SK-N-SH (cell line): ENCODE results near the gene PKIB. TPM values are rescaled to one million over a fixed set of nuclear protein-coding genes. Genes with fewer than 3 reads are reported as not detected.
"Not testable (repeated sequence)": the region's sequence is repeated elsewhere in the genome, so short reads cannot be mapped to it uniquely, and the experiment has no call there.

Experiments used
- CTCF ChIA-PET: fragments of 300-600, 350-600 bp; formaldehyde crosslinking; extraction: SDS; loops from one replicate; lab custom pipeline; 2021; lab: Yijun Ruan, JAX
- POLR2A ChIA-PET: fragments of 350-600 bp; sonication (Branson Sonifier 250); formaldehyde crosslinking; extraction: SDS; loops from one replicate; lab custom pipeline; 2020; ENCODE audit warnings: antibody characterized with exemption, inconsistent platforms; lab: Yijun Ruan, JAX
- DNase-seq: peaks from one replicate; pipeline ENCODE4 v3.0.0; 2012
- H2AFZ ChIP-seq: fragments of 200-600 bp; sonication (generic); 2 replicates; pipeline ENCODE4 v1.8.1; 2016; ENCODE audit warnings: antibody characterized with exemption, mild to moderate bottlenecking, low read depth
- H3F3A ChIP-seq: fragments of 200-600 bp; sonication (generic); replicated peaks from 2 replicates; pipeline ENCODE3; 2016; ENCODE audit warnings: antibody characterized with exemption, mild to moderate bottlenecking; ENCODE audit not compliant: insufficient read depth
- H3K27ac ChIP-seq, 2 experiments: fragments of 200-500 bp in 1 of 2; fragments of 200-600 bp in 1 of 2; sonication (Bioruptor generic) in 1 of 2; sonication (generic), shearing (Covaris generic) in 1 of 2; 2 replicates each; pipeline versions ENCODE4 v1.5.1 to v1.6.1; 2014 to 2016; ENCODE audit warnings: low read depth in 2 of 2, inconsistent platforms in 1 of 2, low read length in 1 of 2, mild to moderate bottlenecking in 1 of 2, mixed read lengths in 1 of 2
- H3K27me3 ChIP-seq: fragments of 200-600 bp; sonication (generic), shearing (Covaris generic); 2 replicates; pipeline ENCODE4 v1.6.1; 2016; ENCODE audit warnings: mixed run types; ENCODE audit not compliant: insufficient read depth
- H3K36me3 ChIP-seq, 2 experiments: fragments of 200-500 bp in 1 of 2; fragments of 200-600 bp in 1 of 2; sonication (Bioruptor generic) in 1 of 2; sonication (generic) in 1 of 2; replicated peaks in 1 of 2; 2 replicates each; pipeline versions ENCODE3 to v1.5.1; 2014 to 2016; ENCODE audit warnings: low read length in 1 of 2, mild to moderate bottlenecking in 1 of 2; ENCODE audit not compliant: insufficient read depth in 2 of 2, control insufficient read depth in 1 of 2
- H3K4me1 ChIP-seq, 2 experiments: fragments of 200-500 bp in 1 of 2; fragments of 200-600 bp in 1 of 2; sonication (Bioruptor generic) in 1 of 2; sonication (generic), shearing (Covaris generic) in 1 of 2; 2 replicates each; pipeline versions ENCODE4 v1.5.1 to v1.6.1; 2014 to 2016; ENCODE audit warnings: low read depth in 1 of 2, low read length in 1 of 2, mixed run types in 1 of 2; ENCODE audit not compliant: insufficient read depth in 2 of 2, control insufficient read depth in 1 of 2
- H3K4me2 ChIP-seq: fragments of 200-600 bp; sonication (generic), shearing (Covaris generic); 2 replicates; pipeline ENCODE4 v1.6.1; 2017; ENCODE audit warnings: mixed run types
- H3K4me3 ChIP-seq, 2 experiments: fragments of 200-500 bp in 1 of 2; fragments of 200-600 bp in 1 of 2; sonication (Bioruptor generic) in 1 of 2; sonication (generic), shearing (Covaris generic) in 1 of 2; 2 replicates each; pipeline versions ENCODE4 v1.5.1 to v1.8.1; 2014 to 2016; ENCODE audit warnings: low read depth in 2 of 2, inconsistent platforms in 1 of 2, low read length in 1 of 2, mild to moderate bottlenecking in 1 of 2, mixed read lengths in 1 of 2, moderate library complexity in 1 of 2
- H3K79me2 ChIP-seq: fragments of 200-600 bp; sonication (generic); 2 replicates; pipeline ENCODE4 v1.8.1; 2017; ENCODE audit warnings: mild to moderate bottlenecking; ENCODE audit not compliant: insufficient read depth
- H3K9ac ChIP-seq: fragments of 200-600 bp; sonication (generic); 2 replicates; pipeline ENCODE4 v1.6.1; 2017; ENCODE audit warnings: mixed run types
- H3K9me2 ChIP-seq: fragments of 200-600 bp; sonication (generic); 2 replicates; pipeline ENCODE4 v1.6.1; 2017; ENCODE audit warnings: mixed run types
- H3K9me3 ChIP-seq: fragments of 200-600 bp; sonication (generic); 2 replicates; pipeline ENCODE4 v1.6.1; 2017; ENCODE audit warnings: mixed run types, mild to moderate bottlenecking, moderate library complexity
- H4K20me1 ChIP-seq: fragments of 200-600 bp; sonication (generic); 2 replicates; pipeline ENCODE4 v1.6.1; 2017; ENCODE audit warnings: mild to moderate bottlenecking, mixed run types; ENCODE audit not compliant: insufficient read depth
- ELF1 ChIP-seq: IDR thresholded peaks from 2 replicates; pipeline ENCODE4 v1.4.0; 2012
- EP300 ChIP-seq, 2 experiments: IDR thresholded peaks; 2 replicates each; pipeline versions ENCODE4 v1.4.0 to v1.6.1; 2012; ENCODE audit warnings: borderline replicate concordance in 1 of 2, low read depth in 1 of 2, low read length in 1 of 2
- EZH2phosphoT487 ChIP-seq: fragments of 200-600 bp; sonication (generic); IDR thresholded peaks from 2 replicates; pipeline ENCODE4 v1.6.1; 2017; ENCODE audit warnings: low read depth, mixed run types, mild to moderate bottlenecking, antibody characterized with exemption, moderate library complexity, borderline replicate concordance
- FOXM1 ChIP-seq: IDR thresholded peaks from 2 replicates; pipeline ENCODE4 v1.4.0; 2012; ENCODE audit warnings: low read depth, mild to moderate bottlenecking
- GABPA ChIP-seq: IDR thresholded peaks from 2 replicates; pipeline ENCODE4 v1.4.0; 2012; ENCODE audit warnings: low read depth, mild to moderate bottlenecking
- JUND ChIP-seq: IDR thresholded peaks from 2 replicates; pipeline ENCODE4 v1.4.0; 2012
- MAX ChIP-seq: IDR thresholded peaks from 2 replicates; pipeline ENCODE4 v1.4.0; 2012; ENCODE audit warnings: low read depth
- MEF2A ChIP-seq: IDR thresholded peaks from 2 replicates; pipeline ENCODE4 v1.4.0; 2012; ENCODE audit warnings: low read depth, borderline replicate concordance
- MXI1 ChIP-seq: IDR thresholded peaks from 2 replicates; pipeline ENCODE4 v1.6.1; 2012; ENCODE audit warnings: mild to moderate bottlenecking, low read depth, low read length, improper control_type of control experiment
- NFIC ChIP-seq: IDR thresholded peaks from 2 replicates; pipeline ENCODE4 v1.4.0; 2012; ENCODE audit warnings: borderline replicate concordance
- NRF1 ChIP-seq: IDR thresholded peaks from 2 replicates; pipeline ENCODE4 v1.6.1; 2012; ENCODE audit warnings: low read depth, mild to moderate bottlenecking, low read length
- USF2 ChIP-seq: fragments of 150-350 bp; IDR thresholded peaks from 2 replicates; pipeline ENCODE4 v1.6.1; 2017; ENCODE audit warnings: antibody characterized with exemption, low read length, low read depth, borderline replicate concordance
- WGBS: methylation state at CpG from one replicate; pipeline ENCODE4 v1.1.6; 2017; ENCODE audit warnings: low lambda C conversion rate; 5-methylcytosine and 5-hydroxymethylcytosine counted together
- polyA plus RNA-seq, 3 experiments: library from polyadenylated mRNA; depleted of rRNA; stranded (reverse); fragments of >200 nt; gene quantifications; 2 replicates each; pipeline ENCODE4 v1.2.3, GENCODE V29; 2012
- TF ChIP-seq, protein P1 (sequence below): IDR thresholded peaks from 2 replicates; pipeline ENCODE4 v1.6.1; 2012; ENCODE audit warnings: mild to moderate bottlenecking, low read depth, low read length, moderate library complexity

PKIB gene
- polyA plus RNA-seq, 1 of the 3 experiments (the other 2 are of a cell fraction): 0.30 TPM

DNA sequence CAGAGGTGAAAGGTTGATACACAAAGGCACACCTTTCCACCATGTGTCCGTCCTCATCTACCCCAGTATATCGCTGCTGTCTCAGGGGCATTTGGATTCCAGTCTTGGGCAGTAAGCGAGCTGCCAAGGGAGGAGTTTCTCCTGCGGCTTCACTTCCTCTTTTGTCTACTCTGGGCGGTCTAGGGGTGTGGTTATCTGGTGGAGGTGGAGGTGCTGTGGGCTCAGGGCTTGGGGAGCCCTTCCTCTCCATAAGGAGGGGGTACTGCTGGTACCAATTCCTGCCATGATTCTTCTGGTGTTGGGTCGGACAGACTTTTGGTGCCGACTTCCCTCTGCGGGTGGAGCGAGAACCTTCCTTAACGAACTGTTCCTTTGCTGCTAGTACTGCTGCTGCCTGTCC is 137.4 kb downstream of the PKIB start (continued):
- TF ChIP-seq USF2: no peak
- TF ChIP-seq FOXM1: no peak
- no peak for TF ChIP-seq GABPA
- TF ChIP-seq NFIC: no peak
- no peak for TF ChIP-seq MXI1

- H3K9me2 ChIP-seq, H4K20me1 ChIP-seq, H2AFZ ChIP-seq, POLR2A ChIA-PET, H3K4me3 ChIP-seq, H3F3A ChIP-seq, H3K27ac ChIP-seq, H3K36me3 ChIP-seq, H3K9me3 ChIP-seq, H3K4me2 ChIP-seq, H3K4me1 ChIP-seq, DNase-seq, H3K79me2 ChIP-seq, H3K9ac ChIP-seq, H3K27me3 ChIP-seq: not testable (repeated sequence)
- 17% methylated on average over 5 of the region's 5 CpGs for WGBS
- CTCF ChIA-PET: interaction anchor here (0.8 kb wide), 1 partner anchor 91 kb away, joined by 3 read pairs; no protein-coding TSS in a partner anchor
Observed at GRCh38 chr6:122748945-122749344, 138.7 kb downstream of the PKIB start.

GRCh38 chr6:122749451-122750050 is 139.3 kb downstream of the PKIB start:
- Histone ChIP-seq H4K20me1 (no peaks in the 10 kb centered on the region), H3K36me3 (no peaks in the 10 kb centered on the region), H2AFZ (no peak overlapping the region), H3K4me1 (no peaks in the 10 kb centered on the region), H3K27me3 (peaks cover 8% of the 10 kb centered on the region; the same call in 1 of the 2 replicates), H3F3A (no peaks in the 10 kb centered on the region), H3K4me3 (no peak overlapping the region), H3K9ac (no peak overlapping the region), H3K4me2 (no peak overlapping the region), H3K27ac (no peak overlapping the region), H3K9me2 (no peaks in the 10 kb centered on the region), H3K9me3 (no peaks in the 10 kb centered on the region; the same call in 1 of the 2 replicates), H3K79me2 (no peaks in the 10 kb centered on the region)
- DNase-seq: no peak
- TF ChIP-seq JUND (no peak), EP300 (IDR thresholded peaks at IDR 0.05; ENCODE audit: borderline replicate concordance in 1 of 2, low read depth in 1 of 2, low read length in 1 of 2) (no peak), MAX (no peak), GABPA (no peak), FOXM1 (no peak), ELF1 (no peak), EZH2phosphoT487 (no peak), MEF2A (no peak), NRF1 (no peak)
- TF ChIP-seq, protein P1, sequence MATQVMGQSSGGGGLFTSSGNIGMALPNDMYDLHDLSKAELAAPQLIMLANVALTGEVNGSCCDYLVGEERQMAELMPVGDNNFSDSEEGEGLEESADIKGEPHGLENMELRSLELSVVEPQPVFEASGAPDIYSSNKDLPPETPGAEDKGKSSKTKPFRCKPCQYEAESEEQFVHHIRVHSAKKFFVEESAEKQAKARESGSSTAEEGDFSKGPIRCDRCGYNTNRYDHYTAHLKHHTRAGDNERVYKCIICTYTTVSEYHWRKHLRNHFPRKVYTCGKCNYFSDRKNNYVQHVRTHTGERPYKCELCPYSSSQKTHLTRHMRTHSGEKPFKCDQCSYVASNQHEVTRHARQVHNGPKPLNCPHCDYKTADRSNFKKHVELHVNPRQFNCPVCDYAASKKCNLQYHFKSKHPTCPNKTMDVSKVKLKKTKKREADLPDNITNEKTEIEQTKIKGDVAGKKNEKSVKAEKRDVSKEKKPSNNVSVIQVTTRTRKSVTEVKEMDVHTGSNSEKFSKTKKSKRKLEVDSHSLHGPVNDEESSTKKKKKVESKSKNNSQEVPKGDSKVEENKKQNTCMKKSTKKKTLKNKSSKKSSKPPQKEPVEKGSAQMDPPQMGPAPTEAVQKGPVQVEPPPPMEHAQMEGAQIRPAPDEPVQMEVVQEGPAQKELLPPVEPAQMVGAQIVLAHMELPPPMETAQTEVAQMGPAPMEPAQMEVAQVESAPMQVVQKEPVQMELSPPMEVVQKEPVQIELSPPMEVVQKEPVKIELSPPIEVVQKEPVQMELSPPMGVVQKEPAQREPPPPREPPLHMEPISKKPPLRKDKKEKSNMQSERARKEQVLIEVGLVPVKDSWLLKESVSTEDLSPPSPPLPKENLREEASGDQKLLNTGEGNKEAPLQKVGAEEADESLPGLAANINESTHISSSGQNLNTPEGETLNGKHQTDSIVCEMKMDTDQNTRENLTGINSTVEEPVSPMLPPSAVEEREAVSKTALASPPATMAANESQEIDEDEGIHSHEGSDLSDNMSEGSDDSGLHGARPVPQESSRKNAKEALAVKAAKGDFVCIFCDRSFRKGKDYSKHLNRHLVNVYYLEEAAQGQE: no peak
- ChIA-PET CTCF (interaction anchor here (0.8 kb wide), 1 partner anchor 90 kb away, joined by 3 read pairs; no protein-coding TSS in a partner anchor), POLR2A (no interaction called here)
- WGBS: 7% methylated on average over 4 of the region's 4 CpGs
